HG03066 (cell line): ENCODE measurements around the gene CACNA1E.
A peak's percentile ranks its signal among the peaks of the same experiment; 100 is the strongest.

Experiments
- ATAC-seq: cut with Tn5 transposase; IDR thresholded peaks from one replicate; pipeline ENCODE4 v1.9.1; 2021; ENCODE audit warnings: low read depth; ENCODE audit not compliant: unreplicated experiment

Gene CACNA1E

DNA sequence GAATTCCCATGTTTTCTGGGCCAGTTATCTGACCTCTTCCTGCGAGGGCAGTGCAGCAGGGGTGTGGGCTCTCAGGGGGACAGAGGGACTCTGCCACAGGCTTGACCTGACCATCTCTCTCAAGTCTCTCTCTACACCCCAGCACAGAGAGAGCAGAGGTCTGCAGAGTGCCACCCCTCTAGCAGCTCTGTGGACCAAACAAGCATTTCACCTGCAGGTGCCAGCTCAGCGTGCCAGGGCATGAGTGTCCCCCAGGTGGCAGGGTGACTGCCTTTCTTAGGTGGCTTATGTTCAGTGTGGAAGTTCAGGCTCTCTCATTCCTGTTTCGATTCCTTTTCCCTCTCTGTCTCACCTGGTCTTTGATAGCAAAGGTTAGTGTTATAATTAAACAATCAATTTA is 191.3 kb downstream of the CACNA1E start:
- no peak for ATAC-seq

- no peak for ATAC-seq
Measured at GRCh38 chr1:181675091-181675917, 192.0 kb downstream of the CACNA1E start.

- no peak for ATAC-seq
Measured at GRCh38 chr1:181675918-181676190, 192.5 kb downstream of the CACNA1E start.

- ATAC-seq, result peak; percentile 70
Measured at GRCh38 chr1:181676269-181676668, 193.0 kb downstream of the CACNA1E start.

DNA sequence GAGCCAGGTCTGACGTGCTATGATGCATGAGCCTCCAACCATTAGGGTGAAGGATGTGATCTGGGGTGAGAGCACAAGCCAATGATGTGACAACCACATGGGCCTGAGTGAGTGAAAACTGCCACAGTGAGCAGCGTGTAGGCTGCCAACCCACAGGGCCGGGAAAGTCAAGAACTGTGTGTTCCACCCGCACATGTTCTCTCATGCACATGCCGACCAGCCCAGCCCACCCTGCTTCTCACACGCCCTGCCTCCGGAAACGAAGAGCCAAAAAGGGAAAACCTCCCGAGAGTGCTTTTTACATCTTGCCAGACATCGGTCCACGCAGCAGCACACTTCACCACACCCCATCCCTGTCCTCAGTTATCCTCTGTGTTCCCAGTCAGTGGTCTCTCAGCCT is 197.0 kb downstream of the CACNA1E start:
- no peak for ATAC-seq

DNA sequence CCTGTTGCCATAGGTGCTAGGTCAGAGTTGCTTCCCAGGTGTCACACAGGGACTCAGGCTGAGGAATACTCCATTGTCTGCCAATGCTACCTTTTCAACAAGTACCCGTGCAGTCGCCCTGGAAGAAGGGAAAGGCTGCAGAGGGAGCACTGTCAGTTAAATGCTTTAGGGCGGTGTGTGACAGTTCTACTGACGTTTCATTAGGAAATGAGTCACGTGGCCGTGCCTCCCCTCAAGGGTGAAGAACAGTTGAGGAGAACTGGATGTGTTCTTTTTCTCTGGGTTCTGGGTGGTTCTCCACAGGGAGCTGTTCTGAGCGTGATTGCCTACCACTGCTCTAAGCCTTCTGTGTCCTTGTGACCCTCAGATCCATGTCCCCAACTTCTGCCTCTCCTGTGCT is 197.6 kb downstream of the CACNA1E start:
- ATAC-seq, result no peak

DNA sequence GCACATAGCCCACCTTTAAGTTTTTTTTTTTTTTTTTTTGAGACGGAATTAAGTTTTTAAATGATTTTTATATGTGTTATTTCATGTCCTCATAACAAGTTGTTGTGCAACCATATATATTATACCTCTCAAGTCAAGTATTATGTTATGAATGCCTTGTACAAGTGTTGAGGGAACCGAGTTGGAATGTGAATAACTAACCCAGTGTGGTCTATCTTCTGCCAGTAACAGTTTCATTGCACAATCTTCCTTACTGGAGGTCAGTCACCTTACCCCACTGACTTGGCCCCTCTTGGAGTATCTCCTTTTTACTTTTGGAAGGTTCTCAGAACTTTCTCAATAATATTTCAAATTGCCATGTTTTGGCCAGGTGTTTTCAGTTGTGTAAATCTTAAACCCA is 201.9 kb downstream of the CACNA1E start:
- no peak for ATAC-seq

DNA sequence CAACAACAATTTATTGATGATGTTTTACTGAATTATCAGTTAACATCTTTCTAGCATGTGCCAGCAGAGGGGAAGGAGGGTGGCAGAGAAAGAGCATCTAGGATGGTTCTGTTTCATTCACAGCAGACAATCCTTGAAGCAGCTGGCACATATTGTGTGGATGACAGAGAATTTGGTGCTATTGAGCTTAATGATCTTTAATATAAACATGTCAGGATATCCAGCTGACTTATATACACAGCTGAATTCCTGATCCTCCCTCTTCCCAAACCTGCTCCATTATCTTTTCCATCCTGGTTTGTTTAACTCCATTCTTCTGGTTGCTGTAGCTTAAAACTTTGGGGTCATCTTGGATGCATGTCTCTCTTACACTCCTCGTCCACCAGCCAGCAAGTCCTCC is 218.6 kb downstream of the CACNA1E start:
- no peak for ATAC-seq

GRCh38 chr1:181704546-181704945 is 221.2 kb downstream of the CACNA1E start:
- no peak for ATAC-seq

GRCh38 chr1:181711820-181712219 is 228.5 kb downstream of the CACNA1E start:
- no peak for ATAC-seq

DNA sequence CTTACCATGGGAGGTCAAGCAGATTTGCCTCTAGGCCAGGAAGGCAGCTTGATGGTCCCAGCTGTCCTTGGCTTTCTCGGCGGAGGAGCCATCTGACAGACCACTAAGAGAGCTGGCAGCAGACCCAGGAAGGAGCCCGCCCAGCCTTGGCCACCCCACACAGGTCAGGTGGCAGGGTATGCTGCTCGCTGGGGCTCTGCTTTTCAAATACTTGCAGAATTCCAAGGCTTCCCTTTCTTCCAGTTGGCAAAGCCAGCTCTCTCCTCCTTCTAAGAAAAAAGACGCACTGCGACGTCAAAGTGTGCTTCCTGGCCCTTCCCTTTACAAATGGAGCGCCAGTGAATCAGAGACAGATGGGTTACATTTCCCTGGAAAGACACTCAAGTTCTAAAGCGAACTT is 229.4 kb downstream of the CACNA1E start:
- no peak for ATAC-seq

GRCh38 chr1:181714428-181714827 is 231.1 kb downstream of the CACNA1E start:
- ATAC-seq, result no peak

- no peak for ATAC-seq
Measured at GRCh38 chr1:181718034-181718433, 234.7 kb downstream of the CACNA1E start.

DNA sequence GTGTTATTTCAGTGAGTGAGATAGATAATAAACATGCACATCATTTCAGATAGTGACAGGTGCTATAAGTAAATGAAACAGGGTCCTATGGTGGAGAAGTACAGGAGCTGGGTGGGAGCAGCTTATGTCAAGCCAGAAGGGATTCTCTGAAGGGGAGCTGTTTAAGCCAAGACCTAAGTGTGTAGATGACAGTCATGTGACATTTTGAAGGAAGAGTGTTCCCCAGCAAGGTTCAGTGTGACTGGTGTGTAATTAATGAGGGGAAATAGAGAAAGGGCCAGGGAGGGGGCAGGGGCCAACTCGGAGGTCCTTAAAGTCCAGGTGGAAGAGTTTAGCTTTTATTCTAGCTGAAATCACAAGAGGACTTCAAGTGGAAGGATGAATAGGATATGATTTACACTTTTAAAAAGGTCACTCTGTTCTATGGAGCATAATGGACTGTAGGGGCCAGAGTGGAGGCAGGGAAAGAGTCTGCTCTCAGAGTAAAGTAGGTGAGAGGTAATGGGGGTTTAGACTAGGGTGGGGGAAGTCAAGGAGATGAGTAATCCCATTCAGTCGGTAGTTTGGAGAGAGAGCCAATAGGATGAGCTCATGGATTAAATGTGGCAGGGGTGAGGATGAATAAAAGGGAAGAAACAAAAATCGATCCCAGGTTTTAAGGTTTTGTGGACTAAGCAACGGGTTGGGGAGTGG is 243.1 kb downstream of the CACNA1E start:
- ATAC-seq, result no peak

- no peak for ATAC-seq
Measured at GRCh38 chr1:181730606-181731005, 247.3 kb downstream of the CACNA1E start.

GRCh38 chr1:181732218-181732990 is 249.1 kb downstream of the CACNA1E start:
- ATAC-seq, result no peak

GRCh38 chr1:181733486-181733885 is 250.2 kb downstream of the CACNA1E start:
- ATAC-seq, result no peak

DNA sequence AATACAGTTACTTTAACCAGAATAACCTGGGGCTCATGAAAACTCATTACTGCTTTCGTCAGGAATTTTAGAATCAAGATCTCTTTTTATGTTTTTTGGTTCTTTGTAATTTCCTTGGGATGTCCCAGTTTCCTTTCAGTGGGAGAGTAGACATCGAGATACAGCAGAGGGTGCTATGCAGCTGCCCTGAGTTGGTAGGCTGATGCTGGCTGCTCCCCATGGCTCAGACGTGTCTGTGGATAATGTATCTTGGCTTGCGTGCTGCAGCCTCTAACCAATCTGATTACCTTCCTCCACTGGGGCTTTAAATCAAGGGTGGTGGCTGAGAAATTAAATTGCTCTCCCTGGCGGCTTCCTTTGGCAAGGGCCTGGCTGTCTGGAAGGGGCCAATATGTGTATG is 253.7 kb downstream of the CACNA1E start:
- ATAC-seq, result no peak

DNA sequence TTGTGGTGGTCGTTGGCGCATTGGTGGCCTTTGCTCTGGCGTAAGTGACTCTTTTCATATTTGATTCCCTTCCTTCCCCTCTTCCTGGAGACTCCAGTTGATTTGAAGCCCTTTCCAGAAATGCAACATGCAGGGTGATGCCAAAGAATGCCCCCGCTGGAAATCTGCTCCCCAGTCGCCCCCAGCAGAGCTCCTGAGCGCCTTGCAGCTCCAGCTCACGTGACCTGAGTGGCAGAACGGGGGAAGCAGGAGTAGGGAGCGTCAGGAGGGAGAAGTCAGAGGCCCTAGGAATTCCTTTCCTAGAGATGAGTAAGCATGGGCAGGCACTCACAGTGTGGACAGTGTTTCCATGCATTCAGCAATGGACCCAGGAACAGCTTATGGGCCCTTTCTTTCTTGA is 255.9 kb downstream of the CACNA1E start:
- no peak for ATAC-seq

DNA sequence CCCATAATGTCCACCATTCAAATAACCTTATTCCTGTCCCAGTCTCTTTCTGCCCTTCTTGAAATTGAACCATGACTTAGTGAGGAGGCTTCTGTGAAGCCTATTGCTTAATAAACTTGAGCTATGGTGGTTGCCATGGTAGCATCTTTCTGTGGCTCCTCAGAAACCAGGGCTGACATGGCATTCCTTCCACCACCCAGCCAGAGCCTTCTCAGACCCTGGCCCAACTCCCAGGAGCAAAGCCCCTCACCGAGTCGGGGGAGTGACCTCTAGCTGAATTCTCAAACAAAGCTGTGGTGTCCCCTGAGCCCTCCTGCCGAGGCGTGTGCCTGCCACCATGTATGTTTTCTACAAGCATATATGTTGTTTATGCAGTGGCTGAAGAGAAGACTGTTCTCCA is 259.1 kb downstream of the CACNA1E start:
- no peak for ATAC-seq

DNA sequence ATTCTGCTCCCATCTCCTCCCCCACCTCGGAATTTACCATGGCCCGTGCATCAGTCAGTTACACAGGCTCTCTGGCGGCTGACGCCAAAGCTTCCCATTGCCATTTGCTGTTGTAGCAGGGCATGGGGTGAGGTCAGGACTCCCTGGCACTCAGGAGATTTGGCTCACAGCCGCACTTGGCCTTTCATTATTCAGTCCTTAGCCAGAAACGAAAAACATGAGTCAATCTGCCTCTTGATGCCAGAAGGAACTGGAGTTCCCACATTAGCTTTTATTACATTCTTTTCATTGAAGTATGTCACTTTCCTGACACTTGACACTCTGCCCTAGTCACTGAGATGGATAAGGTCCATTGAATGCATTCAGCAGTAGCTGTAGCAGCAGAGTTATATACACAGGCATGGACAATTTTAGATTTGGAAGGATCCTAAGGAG is 260.6 kb downstream of the CACNA1E start:
- ATAC-seq, result no peak

DNA sequence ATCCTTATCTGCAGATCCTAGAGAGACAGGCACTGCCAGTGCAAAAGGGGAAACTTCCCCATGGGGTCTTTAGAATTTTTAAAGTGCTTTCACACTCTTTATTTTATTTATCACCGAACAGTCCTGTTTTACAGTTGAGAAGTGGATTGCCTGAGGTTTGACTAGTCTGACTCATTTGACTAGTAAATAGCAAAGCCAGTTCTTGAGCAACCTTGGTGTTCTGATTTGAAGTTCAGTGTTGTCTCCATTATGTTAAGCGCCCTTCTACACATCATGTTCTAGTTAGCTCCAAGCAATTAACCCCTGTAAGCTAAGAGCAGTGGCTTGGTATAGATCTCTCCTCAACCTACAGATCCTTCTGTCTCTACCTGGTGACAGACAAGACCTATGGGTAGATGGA is 262.9 kb downstream of the CACNA1E start:
- no peak for ATAC-seq
